ENCODE data around the gene UNC13A. TPM values are rescaled to one million over a fixed set of nuclear protein-coding genes. Genes with fewer than 3 reads are reported as not detected.

UNC13A gene
- total RNA-seq, 4 donors from 2014 or later = 0.09 to 0.24 (median 0.14) TPM

DNA sequence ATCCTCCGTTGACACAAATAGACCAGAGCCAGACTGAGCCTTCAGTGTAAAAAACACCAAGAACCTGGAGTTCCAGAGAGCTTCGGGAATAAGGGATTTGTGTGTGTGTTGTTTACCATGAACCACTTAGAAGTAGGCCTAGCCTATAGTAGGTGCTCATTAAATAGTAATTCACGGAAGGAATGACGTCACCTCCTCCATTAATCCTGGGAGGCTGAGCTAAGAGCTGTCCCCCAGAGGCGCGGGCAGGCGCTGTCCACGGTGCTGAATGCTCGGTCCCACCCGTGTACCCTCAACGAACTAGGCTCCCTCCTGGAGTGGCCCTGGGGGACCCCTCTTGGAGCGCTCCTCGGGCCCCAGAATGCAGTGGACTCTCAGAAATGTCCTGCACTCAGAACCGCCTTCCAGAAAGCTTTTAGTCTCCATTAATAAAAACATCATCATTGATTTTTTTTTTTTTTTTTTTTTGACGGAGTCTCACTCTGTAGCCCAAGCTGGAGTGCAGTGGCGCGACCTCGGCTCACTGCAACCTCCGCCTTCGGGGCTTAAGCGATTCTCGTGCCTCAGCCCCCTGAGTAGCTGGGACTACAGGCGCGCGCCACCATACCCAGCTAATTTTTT lies 6.5 kb downstream of the UNC13A start:
- DNase-seq (ENCODE audit: low spot score) (no peak), ATAC-seq (ENCODE audit: low FRiP score) (no peak)
- TF ChIP-seq, protein P1, sequence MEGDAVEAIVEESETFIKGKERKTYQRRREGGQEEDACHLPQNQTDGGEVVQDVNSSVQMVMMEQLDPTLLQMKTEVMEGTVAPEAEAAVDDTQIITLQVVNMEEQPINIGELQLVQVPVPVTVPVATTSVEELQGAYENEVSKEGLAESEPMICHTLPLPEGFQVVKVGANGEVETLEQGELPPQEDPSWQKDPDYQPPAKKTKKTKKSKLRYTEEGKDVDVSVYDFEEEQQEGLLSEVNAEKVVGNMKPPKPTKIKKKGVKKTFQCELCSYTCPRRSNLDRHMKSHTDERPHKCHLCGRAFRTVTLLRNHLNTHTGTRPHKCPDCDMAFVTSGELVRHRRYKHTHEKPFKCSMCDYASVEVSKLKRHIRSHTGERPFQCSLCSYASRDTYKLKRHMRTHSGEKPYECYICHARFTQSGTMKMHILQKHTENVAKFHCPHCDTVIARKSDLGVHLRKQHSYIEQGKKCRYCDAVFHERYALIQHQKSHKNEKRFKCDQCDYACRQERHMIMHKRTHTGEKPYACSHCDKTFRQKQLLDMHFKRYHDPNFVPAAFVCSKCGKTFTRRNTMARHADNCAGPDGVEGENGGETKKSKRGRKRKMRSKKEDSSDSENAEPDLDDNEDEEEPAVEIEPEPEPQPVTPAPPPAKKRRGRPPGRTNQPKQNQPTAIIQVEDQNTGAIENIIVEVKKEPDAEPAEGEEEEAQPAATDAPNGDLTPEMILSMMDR (IDR thresholded peaks at IDR 0.05) = no peak

DNA sequence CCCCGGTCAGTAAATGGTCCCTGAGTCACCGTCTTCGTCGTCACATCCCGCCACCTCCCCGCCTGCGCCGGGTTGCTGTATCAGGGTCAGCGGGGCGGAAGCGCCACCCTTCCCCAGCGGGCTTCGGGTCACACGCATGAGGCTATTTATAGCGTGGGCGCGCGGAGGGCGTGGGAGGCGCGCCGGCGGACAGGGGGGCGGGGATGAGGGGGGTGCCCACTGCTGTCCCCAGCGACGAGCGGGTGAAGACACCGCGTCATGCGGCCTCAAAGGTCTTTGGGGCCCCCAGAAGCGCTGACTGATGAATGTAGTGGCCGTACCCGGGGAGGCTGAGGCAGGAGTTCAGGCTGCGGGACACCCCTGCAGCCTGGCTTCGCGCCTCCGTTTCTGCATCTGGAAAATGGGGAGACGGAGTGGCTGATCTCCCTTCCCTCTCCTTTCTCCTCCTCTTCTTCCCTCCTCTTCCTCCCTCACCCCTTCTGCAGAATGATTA lies 7.9 kb downstream of the UNC13A start:
- TF ChIP-seq, protein P1 (IDR thresholded peaks at IDR 0.05) = no peak
- DNase-seq (ENCODE audit: low spot score) (peak; percentile 28), ATAC-seq (ENCODE audit: low FRiP score) (peak; percentile 61)

DNA sequence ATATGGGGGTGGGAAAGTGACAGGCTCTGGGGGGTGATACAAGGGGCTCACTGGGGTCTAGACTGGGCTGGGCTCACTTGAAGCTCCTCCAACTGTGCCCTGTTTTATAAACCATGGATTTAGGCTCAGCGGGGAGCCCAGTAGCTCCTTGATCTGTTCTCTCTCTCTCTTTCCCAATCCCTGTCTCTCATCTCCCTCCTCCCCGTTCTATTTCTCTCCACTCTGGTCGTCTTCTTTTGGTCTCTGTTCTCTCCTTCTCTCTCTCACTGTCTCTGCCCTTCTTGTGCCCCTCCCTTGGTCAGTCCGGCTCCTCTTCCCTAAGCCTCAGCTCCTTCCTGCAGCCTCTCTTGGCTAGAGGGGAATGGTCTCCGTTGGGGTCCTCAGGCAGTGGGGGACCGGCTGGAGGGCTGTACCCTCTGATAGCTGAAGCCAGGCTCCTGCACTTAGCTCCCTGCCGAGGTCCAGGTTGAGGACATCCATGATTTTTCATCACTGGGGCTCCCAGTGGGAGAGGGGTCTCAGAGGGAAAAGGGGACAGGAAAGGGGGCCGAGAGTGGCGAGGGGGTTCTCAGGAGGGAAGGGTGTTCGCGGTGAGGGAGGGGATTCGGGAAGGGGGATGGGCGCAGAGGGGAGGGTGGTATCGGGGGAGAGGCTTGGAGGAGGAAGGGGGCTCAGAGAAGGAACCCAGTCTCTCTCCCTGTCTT lies 8.5 kb downstream of the UNC13A start:
- DNase-seq (ENCODE audit: low spot score) (no peak), ATAC-seq (ENCODE audit: low FRiP score) (no peak)
- TF ChIP-seq, protein P1 (IDR thresholded peaks at IDR 0.05) = no peak

DNA sequence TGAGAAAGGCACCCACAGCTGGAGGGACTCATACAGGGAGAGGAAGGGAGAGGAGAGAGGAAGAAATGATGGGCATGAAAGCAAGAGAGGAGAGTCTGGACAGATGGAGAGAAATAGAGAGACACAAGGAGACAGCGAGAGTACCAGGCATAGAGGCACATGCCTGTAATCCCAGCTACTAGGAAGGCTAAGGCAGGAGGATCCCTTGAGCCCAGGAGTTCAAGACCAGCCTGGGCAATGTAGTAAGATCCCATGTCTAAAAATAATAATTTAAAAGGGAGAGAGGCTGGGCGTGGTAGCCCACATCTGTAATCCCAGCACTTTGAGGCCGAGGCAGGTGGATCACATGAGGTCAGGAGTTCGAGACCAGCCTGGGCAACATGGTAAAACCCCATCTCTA lies 9.3 kb downstream of the UNC13A start:
- ATAC-seq (ENCODE audit: low FRiP score) (no peak), DNase-seq (ENCODE audit: low spot score) (no peak)
- TF ChIP-seq, protein P1 (IDR thresholded peaks at IDR 0.05) = no peak

DNA sequence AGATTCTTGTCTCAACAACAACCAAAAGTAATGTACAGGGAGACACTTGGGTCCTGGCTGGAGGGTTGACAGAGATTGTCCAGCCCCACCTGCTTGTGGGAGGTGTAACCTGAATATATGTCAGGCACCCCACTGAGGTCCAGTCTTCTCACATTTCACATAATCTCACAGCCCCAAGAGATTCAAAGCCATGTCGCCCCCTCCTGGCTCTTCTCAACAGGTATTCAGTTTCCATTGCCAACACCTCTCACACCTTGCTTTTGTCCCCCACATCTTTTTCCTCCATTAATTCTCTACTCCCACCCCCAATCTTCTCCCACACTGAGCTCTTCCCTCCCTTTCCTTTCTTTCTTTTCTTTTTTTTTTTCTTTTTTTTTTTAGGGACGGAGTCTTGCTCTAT lies 11.2 kb downstream of the UNC13A start:
- TF ChIP-seq, protein P1 (IDR thresholded peaks at IDR 0.05) = no peak
- ATAC-seq (ENCODE audit: low FRiP score) (no peak), DNase-seq (ENCODE audit: low spot score) (no peak)

DNA sequence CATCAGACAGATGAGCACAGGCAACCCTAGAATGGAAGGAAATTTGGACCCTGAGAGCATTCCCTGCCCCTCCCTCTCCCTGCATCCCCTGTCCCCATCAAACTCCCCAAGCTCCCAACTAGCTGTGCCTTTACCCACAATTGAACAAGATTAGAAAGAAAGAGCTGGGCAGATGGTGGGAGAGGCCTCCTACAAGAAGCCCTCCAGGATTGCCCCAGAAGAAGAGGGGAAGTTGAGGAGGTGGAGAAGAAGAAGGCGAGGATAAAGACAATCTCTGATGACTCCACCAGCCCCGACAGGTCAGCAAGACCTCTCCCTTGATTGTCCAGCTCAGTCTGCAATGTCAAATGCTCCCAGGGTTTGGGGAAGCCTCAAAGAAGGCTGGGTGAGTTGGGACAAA lies 11.9 kb downstream of the UNC13A start:
- no peak for ATAC-seq (ENCODE audit: low FRiP score)
- TF ChIP-seq, protein P1 (IDR thresholded peaks at IDR 0.05) = no peak
- DNase-seq (ENCODE audit: low spot score) = no peak
